HUDEP-2 (cell line): Measurements from ENCODE around the gene LLGL1.

Experiments used
- DNase-seq, 76 experiments: peaks; one replicate each; lab custom pipeline; 2025; ENCODE audit not compliant: unreplicated experiment in 76 of 76; lab: John Stamatoyannopoulos, UW

The LLGL1 gene

GRCh38 chr17:18263885-18264682 is 38.6 kb downstream of the LLGL1 start:
- no peak for DNase-seq

GRCh38 chr17:18267366-18267765 is 41.9 kb downstream of the LLGL1 start:
- no peak for DNase-seq

DNA sequence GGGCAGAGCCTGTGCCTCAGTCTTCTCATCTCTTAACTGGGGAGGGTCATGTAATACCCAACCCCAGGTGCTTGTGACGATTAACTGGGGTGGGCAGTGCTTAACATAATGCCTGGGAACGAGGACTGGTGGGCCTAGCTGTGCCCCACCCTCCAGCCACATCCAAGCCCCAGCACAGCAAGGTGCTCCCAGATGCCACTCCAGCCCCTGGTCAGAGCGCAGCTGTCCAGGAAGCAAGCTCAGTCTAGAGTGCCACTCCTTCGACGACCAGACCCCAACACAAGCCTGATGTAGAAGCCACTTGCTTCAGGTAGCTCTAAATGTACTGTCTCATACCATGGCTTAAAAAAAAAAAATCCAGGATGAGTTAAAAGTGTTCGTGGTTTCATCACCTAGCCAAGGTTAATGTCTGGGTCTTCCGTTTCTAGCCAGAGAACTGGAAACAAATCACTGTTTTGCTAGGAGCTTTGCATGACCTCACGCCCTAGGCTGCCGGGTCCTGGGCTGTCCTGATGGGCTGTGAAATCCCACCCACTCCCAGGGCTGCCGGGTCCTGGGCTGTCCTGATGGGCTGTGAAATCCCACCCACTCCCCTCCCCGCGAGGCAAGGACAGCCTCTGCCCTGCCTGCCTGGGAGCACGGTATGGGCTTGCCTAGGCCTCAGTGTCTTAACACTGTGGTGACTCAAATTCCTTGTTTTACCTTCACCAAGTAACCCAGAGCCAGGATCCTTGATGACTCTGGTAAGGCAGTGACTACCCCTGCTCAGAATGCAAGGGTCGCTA is 42.7 kb downstream of the LLGL1 start:
- no peak for DNase-seq

DNA sequence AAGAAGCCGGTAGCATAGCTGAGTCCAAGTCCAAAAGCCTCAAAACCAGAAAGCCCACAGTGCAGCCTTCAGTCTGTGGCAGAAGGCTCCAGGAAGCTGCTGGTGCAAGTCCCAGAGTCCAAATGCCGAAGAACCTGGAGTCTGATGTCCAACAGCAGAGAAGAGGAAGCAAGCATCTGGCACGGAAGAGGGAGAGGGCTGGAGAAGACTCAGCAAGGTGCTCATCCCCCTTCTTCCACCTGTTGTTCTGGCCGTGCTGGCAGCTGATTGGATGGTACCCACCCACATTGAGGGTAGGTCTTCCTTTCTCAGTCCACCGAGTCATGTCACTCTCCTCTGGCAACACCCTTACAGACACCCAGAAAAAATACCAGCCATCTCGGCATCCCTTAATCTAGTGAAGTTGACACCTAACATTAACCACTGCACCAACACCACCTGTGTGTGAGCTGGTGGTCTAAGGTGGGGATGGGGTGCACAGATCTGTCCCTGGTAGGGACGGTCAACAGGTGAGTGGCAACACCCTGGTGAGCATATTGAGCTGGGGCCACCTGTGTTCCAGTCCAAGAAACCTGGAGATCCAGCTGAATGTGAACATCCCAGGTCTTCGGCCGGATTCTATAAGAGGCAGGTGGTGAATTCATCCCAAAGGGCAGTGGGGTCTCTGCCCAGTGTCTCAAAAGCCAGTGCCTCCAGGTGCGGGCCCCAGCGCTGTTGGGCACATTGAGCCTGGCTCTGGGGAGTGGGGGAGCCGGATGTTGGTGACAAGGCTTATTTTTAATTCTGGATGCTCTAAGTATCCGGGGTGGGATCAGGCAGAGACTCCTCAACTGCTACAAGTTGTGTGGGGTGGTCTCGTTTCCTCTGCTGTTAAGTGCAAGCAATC is 44.9 kb downstream of the LLGL1 start:
- DNase-seq = no peak

DNA sequence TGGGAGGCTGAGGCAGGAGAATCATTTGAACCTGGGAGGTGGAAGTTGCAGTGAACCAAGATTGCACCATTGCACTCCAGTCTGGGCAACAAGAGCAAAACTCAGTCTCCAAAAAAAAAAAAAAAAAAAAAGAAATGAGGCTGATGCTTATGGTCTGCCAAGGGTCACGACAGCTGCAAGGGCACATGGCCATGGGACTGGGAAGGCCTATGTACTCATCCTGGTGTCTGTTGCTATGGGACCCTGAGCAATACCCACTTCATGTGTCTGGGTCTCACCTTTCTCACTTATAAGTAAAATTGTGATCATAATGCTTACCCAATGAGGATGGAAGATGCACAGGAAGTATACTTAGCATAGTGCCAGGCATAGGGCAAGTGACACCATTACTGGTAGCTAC is 51.6 kb downstream of the LLGL1 start:
- no peak for DNase-seq

DNA sequence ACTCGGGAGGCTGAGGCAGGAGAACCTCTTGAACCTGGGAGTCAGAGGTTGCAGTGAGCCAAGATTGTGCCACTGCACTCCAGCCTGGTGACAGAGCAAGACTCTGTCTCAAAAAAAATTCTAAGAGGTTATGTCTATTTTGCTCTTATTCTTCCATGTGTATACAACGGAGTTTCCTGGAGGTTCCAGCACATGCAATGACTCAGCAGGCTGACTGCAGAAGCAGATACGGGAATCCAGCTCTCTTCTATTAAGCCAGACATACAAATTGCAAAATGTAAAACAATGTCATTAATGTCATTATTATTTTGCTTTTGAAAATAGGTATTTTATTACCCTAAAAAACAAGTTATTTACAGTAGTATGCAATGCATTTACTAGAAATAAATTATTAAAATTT is 53.4 kb downstream of the LLGL1 start:
- no peak for DNase-seq

DNA sequence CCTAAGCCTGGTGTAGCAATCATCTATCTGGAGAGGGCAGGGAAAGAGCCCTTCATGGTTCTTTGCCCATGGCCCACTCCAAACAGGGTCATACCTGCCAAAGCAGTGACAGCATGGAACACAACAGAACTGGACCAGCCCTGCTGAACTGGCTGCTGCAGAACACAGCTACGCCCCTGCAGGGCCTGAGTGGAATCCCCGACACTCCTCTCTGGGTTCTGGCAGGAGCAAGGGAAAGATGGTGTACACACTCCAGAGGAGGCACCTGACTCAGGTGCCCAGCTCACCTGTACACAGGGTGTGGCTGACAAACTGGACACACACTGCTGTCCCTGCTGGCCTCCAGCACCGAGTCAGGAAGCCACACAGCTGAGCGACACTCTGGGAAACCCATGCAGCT is 54.8 kb downstream of the LLGL1 start:
- no peak for DNase-seq

DNA sequence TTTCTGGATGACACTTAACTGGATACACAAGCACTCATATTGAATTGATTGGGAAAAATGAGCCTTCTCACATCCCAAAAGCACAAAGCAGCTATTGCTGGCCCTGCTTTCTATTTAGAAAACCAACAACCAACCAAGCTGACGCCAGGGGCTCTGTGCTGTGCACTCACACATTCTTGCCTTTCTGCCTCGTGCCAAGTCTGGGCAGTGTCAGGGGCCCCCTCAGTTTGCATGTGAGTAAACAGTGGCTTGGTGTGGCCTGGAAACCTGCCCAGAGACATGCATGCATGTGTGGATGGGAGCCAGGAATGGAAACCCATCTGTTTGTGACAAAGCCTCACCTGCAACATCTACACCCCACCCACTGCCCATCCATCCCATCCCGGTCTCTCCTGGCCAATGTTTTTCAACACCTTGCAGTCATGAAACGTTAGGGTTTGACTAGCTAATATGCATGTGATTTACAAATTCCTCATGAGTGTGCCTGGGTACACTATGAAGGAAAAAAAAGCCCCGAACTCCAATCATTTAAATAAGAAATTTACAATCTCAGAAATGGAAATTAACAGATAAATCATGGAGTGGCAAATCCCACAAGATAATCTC is 55.4 kb downstream of the LLGL1 start:
- no peak for DNase-seq

- DNase-seq = no peak
Measured at GRCh38 chr17:18281788-18282187, 56.4 kb downstream of the LLGL1 start.

- no peak for DNase-seq
Measured at GRCh38 chr17:18285296-18285695, 59.9 kb downstream of the LLGL1 start.

- DNase-seq = no peak
Measured at GRCh38 chr17:18291718-18292540, 66.5 kb downstream of the LLGL1 start.
